Measurements from ENCODE around the gene GID4. TPM values are rescaled to one million over a fixed set of nuclear protein-coding genes. Genes with fewer than 3 reads are reported as not detected.

GID4 gene
- total and polyA plus RNA-seq, 8 donors, result 2.7 to 9.6 (median 5.6) TPM

GRCh38 chr17:18059283-18059682, 20.1 kb downstream of the GID4 start:
- Histone ChIP-seq H3K4me1 (no peaks in the 10 kb centered on the region), H3K4me3 (no peak overlapping the region), H3K36me3 (peaks cover 0 to 13% (median 6%) of the 10 kb centered on the region in 3 donors), H3K9me3 (no peaks in the 10 kb centered on the region), H3K27me3 (no peaks in the 10 kb centered on the region), H3K27ac (no peak overlapping the region)
- no peak for DNase-seq
- WGBS, 2 donors, result 69 to 74% methylated on average over 5 of the region's 5 CpGs
- intact Hi-C loops (cut with DNase I), result no loop called here
- no peak for ATAC-seq
- TF ChIP-seq, protein P1, sequence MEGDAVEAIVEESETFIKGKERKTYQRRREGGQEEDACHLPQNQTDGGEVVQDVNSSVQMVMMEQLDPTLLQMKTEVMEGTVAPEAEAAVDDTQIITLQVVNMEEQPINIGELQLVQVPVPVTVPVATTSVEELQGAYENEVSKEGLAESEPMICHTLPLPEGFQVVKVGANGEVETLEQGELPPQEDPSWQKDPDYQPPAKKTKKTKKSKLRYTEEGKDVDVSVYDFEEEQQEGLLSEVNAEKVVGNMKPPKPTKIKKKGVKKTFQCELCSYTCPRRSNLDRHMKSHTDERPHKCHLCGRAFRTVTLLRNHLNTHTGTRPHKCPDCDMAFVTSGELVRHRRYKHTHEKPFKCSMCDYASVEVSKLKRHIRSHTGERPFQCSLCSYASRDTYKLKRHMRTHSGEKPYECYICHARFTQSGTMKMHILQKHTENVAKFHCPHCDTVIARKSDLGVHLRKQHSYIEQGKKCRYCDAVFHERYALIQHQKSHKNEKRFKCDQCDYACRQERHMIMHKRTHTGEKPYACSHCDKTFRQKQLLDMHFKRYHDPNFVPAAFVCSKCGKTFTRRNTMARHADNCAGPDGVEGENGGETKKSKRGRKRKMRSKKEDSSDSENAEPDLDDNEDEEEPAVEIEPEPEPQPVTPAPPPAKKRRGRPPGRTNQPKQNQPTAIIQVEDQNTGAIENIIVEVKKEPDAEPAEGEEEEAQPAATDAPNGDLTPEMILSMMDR (IDR thresholded peaks at IDR 0.05), result no peak
- FAIRE-seq, result no peak

DNA sequence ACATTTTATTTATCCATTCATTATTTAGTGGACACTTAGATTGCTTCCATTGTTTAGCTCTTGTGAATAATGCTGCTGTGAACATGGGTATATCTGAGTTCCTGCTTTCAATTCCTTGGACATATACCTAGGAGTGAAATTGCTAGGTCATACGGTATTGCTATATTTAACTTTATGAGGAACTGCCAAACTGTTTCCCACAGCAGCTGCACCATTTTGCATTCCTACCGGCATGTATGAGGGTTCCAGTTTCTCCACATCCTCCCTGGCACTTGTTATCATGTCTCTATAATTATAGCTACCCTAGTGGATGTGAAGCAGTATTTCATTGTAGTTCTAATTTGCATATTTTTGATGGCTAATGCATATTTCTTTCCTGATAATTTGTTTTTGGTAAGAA, 24.8 kb downstream of the GID4 start:
- ATAC-seq (no peak), DNase-seq (no peak), FAIRE-seq (no peak)
- TF ChIP-seq, protein P1 (IDR thresholded peaks at IDR 0.05), result no peak
- Histone ChIP-seq H3K36me3 (peaks cover 0 to 21% (median 3%) of the 10 kb centered on the region in 3 donors), H3K4me1 (no peaks in the 10 kb centered on the region), H3K27ac (no peak overlapping the region), H3K9me3 (no peaks in the 10 kb centered on the region), H3K27me3 (no peaks in the 10 kb centered on the region), H3K4me3 (no peak overlapping the region)
- intact Hi-C loops (cut with DNase I), result no loop called here
- 73 to 84% methylated on average over 2 of the region's 2 CpGs for WGBS, 2 donors

DNA sequence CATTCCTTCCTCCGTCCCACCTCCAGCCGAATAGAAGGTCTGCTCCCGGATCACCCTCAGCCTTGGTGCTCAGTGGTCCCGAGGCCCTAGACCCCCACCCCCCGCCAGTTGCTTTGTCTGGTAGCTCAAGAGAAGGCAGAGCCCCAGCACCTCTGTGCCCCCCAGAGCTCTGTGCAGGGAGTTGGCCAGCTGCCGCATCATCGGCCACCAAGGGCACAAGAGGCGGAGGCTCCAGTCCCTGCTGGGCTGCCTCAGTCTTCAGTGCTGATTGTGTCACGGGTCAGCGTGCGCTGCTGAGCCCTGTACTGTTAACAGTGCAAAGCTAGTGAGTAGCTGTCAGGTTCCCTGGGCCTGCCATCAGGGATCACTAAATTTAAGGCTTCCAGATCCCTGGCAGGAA, 26.3 kb downstream of the GID4 start:
- no peak for DNase-seq
- H3K27me3 ChIP-seq, result no peaks in the 10 kb centered on the region
- TF ChIP-seq, protein P1 (IDR thresholded peaks at IDR 0.05), result no peak
- 93 to 94% methylated on average over 11 of the region's 11 CpGs for WGBS, 2 donors
- peaks cover 0 to 21% (median 3%) of the 10 kb centered on the region in 3 donors for H3K36me3 ChIP-seq
- no peaks in the 10 kb centered on the region for H3K9me3 ChIP-seq
- no peak for FAIRE-seq
- H3K4me1 ChIP-seq, result no peaks in the 10 kb centered on the region
- intact Hi-C loops (cut with DNase I), result no loop called here
- H3K27ac ChIP-seq, result no peak overlapping the region
- no peak overlapping the region for H3K4me3 ChIP-seq
- no peak for ATAC-seq

DNA sequence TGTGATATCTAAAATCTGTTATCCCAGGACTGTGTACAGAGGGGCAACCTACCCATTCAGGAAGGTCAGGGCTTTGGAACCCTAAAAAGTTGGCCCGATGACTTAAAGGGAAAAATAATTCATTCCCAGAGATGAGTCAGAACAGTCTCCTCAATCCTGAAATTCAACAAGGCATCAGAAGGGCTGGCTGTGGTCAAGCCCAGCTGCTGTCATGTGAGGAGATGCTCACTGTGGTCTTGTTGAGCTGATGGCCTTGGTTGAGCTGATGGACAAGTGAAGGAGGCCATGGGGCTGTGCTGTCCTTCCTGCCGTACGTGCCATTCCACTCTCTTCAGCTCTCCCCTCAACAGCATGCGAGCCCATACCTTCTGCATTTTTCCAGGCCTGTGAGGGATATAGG, 27.7 kb downstream of the GID4 start:
- no peak for FAIRE-seq
- no peak for ATAC-seq

DNA sequence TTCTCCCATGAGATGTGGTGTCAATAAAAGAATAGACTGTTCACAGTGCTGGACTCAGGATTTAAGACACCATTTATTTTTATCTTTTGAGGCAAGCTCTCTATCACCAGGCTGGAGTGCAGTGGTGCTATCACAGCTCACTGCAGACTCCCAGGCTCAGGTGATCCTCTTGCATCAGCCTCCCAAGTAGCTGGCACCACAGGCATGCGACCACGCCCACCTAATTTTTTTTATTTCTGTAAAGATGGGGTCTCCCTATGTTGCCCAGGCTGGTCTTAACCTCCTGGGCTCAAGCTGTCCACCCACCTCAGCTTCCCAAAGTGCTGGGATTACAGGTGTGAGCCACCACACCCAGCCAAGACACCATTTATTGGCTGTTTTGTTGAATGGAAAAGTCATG, 29.9 kb downstream of the GID4 start:
- TF ChIP-seq, protein P1 (IDR thresholded peaks at IDR 0.05), result no peak
- H3K36me3 ChIP-seq, result peaks cover 0 to 14% (median 0%) of the 10 kb centered on the region in 3 donors
- no peaks in the 10 kb centered on the region for H3K4me1 ChIP-seq
- DNase-seq, result no peak
- H3K27me3 ChIP-seq, result no peaks in the 10 kb centered on the region
- WGBS, 2 donors, result 86 to 90% methylated on average over 2 of the region's 2 CpGs
- no peak overlapping the region for H3K27ac ChIP-seq
- no peak overlapping the region for H3K4me3 ChIP-seq
- intact Hi-C loops (cut with DNase I), result no loop called here
- no peak for ATAC-seq
- no peak for FAIRE-seq
- no peaks in the 10 kb centered on the region for H3K9me3 ChIP-seq

More for the DNA sequence above, 27.7 kb downstream of the GID4 start:
- Histone ChIP-seq H3K9me3 (no peaks in the 10 kb centered on the region), H3K36me3 (peaks cover 0 to 14% (median 0%) of the 10 kb centered on the region in 3 donors), H3K4me1 (no peaks in the 10 kb centered on the region), H3K27ac (no peak overlapping the region), H3K4me3 (no peak overlapping the region), H3K27me3 (no peaks in the 10 kb centered on the region)
- DNase-seq, result no peak
- 82 to 95% methylated on average over 4 of the region's 4 CpGs for WGBS, 2 donors
- intact Hi-C loops (cut with DNase I), result no loop called here
- TF ChIP-seq, protein P1 (IDR thresholded peaks at IDR 0.05), result no peak
